Activated effector memory CD4-positive, alpha-beta T cell treated with anti-CD3 and anti-CD28 coated beads, Interleukin-2, amount 50 U/mL, for 16 hours (primary cell): ENCODE data around the gene CTBP2.
"Not testable (repeated sequence)": the region's sequence is repeated elsewhere in the genome, so short reads cannot be mapped to it uniquely, and the experiment has no call there.

Experiments used
- DNase-seq: peaks from one replicate; pipeline ENCODE4 v3.0.0-alpha.2; 2020

Gene CTBP2

DNA sequence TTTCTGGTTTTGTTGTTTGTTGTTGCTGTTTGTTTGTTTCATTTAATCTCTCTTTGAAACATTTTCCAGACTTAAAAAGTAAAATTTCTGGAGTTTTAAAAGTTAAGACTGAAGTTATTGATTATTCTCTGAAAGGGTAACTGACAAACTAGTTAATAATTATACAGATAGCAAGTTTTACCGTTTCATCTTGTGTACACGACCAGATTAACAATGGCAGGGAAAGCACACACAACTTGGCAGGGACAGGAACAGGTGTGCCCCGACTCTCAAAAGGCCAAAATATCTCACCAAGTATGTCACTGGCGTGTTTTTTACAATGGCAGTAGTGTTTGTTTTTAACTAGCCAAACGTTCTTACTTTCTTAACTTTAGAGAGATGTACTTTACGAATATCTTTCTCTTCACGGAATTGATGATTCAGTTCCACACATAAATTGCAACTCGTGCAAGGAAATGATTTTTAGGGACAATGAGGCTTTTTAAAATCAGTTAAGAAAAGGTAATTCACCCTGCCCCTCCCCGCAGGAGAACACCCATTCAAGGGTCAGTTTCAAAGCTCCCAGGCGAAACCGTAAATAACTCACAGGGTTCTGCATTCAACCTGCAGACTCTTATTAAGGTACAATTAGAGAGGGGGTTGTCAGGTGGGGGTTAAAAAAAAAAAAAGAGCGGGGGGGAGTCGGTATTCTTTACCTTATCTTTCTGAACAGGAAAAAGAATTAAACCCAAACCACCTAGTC, 3.5 kb downstream of the CTBP2 start:
- no peak for DNase-seq

DNA sequence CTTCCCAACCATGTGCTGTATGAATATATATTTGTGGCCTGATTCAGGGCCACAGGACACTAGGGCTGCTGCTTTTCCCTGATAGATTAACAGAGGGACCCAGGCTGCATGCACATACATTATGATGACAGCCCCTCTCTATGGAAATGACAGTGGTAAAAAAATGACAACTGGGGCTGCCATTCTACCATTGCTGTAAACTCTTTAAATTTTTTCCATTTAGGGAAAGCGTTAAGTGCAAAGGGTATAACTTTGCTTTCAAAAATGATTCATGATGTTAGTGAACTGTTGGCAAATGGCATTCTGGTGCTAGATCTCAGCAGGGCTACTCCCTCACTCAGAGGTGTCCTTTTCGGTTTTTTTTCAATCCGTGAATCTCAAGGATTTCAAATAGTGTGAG, 4.2 kb downstream of the CTBP2 start:
- no peak for DNase-seq

DNA sequence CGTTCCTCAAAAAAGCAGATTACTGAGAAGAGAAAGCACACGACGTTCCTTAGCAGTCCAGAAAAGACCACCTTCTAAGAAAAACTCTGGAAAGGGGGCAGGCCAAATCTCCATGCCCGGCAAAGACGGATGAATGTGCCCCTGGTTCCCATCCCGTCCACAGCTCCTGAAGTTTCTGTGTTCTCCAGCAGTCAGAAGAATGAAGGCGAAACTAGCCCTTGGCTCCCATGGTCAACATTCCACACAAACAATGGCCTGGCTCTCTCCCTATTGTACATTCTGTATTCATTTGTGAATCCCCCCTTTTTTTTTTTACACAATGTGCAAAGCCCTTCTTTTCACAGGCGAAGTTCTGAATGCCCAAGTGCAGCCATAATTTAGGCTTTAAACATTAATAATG, 5.3 kb downstream of the CTBP2 start:
- no peak for DNase-seq

DNA sequence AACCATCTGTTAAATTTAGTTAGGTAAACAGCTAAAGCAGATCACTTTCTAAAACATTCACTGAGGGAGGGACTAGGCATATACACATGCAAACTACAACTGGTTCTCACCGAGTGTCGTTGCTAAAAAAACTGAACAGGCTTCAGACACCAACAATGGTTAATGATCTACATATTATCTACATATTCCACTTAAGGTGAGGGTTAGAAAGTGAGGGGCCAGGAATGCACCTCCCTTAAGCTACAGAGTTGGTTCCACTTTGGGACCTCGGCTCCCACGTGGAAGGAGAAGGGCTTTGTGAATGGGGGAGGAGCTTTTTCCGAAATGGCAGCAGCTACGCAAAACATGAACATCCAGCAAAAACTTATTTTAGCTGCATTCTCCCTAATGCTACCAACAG, 5.8 kb downstream of the CTBP2 start:
- no peak for DNase-seq

DNA sequence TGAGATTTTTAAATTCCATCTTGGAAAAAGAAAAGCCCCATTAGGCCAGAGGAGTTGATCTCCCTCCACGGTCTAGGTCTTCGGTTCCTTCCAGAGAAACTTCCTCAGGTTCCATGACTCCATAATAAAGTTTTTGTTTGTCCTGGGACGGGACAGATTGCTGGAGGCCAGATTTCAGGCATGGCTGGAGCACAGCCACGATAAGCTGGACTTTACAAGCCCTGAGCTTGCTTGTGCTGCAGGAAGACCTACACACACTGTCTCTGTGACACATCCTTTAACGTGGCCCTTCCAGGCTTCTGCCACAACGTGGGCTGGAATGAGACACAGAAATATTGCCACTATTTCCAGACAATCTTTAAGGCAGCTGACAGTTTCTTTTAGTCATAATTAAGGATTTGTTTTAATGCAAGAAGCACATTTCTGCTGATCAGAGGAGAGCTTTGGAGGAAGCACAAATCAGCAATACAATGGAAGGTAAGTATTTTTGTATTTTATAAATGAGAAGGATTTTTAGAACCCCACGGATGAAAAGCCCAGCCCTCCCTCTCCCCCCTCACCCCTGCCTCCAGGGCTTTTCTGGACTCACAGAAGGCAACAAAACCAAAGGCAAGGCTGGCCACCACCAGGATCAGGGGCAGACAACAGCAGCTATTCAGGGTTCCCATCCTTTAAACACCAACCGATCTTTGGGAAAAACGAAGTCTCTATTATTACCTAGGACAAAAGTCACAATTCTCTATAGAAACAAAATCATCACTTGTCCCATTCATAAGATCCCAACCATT, 6.5 kb downstream of the CTBP2 start:
- DNase-seq, result no peak

DNA sequence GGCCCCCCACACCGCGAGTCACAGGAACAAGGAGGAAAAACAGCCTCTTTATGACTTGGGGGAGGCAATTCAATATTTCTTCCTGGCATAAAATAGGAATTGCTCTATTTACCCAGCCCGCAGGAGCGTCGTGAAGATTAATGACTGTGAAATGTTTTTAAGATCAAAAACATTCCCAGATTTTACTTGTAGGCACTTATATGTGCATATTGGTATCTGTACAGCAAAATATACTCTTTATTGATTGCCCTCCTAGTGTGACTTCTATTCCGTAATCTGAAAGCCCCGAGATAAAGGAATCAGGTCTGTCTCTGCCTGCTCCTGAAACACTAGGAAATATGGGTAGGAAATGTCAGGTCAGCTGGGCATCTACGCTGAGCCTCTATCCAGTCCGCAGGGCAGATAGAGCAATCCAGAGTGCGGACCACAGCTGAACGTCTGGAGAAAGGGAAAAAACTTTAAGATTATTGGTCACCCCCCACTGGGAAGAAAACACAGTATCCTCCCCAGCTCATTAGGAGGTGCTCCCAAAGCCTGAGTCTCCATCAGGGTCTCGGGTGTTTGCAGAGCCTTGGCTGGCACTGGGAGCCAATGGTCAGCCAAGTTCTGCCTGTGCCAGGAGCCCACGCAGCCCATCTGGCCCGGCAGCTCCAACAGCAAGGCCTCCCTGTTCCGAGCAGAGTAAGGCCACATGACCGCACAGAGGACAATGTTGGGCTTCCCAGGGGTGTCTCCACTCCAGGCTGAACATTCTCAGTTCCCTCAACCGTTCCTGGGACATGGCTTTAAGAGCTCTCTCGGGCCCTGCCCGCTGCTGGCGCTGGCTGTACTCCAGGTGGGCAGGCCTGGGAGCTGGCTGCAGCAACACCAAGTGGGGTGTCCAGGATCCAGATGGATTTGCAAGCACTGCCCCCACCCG, 7.7 kb downstream of the CTBP2 start:
- DNase-seq, result no peak

DNA sequence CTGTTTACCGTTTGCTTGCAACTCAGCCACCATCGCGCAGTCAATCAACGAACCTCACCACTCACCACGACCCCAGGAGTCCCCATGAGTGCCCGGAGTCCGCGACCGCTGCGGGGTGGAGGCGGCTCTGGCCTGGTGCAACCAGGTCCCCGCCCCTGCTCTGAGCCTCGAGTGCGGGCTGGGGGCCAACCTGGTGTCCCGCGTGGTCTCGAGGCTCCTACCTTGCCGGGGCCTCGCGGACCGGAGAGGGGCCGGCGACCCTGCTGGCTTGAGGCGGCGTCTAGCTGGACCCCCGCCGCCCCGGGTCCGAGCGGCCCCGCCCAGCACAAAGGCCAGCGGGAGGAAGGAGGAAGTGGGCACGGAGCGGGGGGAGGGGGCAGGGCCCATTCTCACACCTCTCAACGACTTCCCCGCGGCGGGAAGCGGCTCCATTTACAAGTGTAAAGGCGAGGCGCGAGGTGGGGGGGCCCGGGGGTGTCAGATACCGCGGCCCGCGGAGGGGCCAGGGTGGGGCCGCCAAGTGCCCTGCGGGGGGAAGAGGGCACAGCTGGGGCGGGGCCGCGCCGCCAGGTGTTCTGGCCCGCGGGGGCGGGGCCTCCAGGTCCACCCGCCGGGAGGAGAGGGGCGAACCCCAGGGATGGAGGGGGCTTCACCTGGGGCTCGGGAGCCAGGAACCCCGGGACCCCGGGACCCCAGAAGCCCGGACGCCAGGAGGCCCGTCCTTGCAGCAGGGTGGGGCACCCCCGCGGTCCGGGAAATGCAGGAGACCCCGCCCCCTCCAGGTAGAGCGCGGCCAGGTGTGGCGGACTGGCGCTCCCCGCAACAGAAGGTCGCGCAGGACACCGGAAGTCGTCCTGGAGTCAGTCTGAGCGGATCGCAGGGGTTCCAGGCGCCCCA, 8.6 kb downstream of the CTBP2 start:
- no peak for DNase-seq

DNA sequence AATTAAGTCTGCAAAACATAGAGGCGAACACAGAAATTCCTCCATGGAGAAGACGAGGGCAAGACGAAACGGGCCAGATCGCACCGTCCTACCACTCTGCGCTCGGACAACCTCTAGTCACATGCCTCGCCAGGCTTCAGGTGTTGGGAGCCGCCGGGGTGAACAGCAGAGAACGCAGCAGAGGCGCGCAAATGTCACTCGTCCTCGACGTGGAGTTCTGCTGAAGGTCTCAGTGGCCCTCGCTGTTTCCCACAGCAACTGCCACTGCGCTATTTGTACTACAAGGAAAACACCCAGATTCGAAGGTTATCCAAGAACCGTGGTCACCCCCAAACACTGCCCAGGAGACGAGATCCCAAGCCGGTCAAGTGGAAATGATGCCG, 9.2 kb downstream of the CTBP2 start:
- DNase-seq, result no peak

DNA sequence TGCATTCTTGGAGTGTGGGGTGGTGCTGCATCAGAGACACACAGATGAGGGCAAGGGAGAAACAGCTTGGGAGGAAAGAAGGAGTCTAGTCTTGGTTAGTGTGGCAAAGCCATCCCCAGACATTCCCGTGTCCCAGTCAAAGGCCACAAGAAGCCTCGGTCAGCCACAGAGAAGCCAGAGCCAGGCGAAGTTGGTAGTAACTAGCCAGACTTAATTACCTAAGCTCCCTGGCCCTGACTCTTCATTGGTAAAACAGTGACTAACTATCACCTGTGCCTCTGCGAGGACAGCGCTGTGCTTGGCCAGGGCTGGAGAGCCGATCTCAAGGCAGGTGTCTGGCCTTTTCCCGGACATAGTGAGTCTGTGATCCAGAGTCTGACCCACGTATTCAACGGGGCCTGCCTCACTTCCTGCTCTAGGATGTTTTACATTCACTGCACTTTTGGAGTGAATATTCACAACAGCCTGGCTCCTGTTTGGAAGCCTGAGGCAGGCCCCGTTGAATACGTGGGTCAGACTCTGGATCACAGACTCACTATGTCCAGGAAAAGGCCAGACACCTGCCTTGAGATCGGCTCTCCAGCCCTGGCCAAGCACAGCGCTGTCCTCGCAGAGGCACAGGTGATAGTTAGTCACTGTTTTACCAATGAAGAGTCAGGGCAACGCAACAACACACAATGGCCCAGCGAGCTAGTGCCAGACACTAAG, 9.8 kb downstream of the CTBP2 start:
- DNase-seq, result not testable (repeated sequence)

DNA sequence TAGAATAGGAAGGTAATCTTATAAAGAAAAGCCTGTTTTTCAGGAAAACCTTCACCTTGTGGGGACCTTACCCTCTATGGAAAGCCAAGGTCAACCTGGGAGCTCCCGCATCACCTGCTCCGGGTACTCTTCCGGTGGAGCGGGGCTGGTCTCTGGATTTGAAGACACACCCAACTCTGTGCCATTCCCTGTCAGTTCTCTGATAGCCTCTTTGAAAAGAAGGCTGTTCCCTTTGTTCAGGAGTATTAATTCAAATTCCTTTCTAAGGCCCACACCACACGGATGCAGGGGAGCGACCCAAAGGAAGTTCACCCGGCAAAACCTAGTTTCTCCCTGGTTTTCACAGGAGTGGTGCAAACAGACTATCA, 10.7 kb downstream of the CTBP2 start:
- DNase-seq, result no peak

DNA sequence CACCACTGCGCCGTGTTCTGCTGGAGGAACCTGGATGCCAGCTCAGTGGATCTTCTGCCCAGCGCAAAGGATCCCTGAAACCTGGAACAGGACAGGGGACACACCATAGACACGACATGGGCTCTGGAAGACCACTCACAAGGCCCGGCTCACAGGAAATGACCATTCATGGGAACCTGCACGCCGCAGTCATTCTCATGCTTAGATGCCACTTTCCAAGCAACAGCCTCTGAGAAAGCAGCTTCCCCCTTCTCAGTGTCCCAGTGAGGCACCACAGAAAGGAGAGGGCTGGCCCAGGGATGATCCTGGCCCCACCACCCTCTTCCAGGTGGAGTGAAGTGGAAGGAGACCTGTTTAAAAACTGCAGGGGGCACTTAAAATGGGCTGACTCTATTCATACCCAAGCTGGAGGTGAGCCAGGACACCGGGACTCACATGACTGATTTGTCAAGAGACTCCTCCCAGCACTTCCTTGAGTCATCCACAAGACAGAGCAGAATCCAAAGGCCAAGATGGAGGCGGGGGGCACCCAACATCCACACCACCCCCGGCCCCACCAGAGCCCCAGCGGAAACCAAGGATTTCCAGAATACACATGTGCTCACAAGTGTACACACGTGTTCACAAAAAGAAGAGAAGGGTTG, 11.2 kb downstream of the CTBP2 start:
- no peak for DNase-seq

DNA sequence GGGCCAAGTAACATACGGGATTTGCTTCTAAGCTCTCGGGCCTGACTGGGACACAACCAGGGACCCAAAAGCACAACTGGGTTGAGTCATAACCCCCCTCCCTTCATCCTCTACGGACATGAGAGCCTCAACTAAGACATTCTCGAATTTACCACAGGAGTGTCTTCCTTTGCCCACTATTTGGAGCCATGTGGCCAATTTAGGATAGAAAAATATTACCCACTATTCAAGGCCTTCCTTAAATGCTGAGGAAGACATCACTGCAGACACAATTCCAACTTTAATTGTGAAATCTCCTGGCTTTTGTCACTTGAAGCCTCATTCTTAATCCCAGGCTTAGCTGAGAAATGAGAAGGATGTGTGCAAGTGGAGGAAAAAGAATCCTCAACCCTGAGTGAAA, 11.8 kb downstream of the CTBP2 start:
- DNase-seq, result peak; percentile 12

DNA sequence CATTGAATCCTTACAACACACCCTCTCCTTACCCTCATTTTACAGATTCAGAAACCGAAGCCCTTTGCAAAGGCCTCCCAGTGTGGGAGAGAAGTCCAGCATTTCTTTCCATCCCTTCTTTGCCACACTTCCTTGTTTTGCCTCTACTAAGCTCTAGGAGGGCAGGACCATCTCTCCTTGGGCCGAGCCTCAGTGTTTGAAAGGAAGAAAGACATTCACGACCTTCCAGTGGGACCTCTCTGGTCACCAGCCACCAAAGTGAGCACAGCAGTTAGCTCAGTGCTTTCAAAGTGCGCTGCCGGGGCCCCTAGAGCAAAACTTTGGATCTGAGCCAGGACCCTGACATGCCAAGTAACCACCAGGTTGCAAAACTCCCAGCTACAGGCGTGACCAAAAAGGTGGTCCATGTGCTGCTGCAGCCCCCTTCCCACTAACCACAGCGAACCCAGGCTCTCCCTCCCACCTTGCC, 12.4 kb downstream of the CTBP2 start:
- DNase-seq, result peak; percentile 34

DNA sequence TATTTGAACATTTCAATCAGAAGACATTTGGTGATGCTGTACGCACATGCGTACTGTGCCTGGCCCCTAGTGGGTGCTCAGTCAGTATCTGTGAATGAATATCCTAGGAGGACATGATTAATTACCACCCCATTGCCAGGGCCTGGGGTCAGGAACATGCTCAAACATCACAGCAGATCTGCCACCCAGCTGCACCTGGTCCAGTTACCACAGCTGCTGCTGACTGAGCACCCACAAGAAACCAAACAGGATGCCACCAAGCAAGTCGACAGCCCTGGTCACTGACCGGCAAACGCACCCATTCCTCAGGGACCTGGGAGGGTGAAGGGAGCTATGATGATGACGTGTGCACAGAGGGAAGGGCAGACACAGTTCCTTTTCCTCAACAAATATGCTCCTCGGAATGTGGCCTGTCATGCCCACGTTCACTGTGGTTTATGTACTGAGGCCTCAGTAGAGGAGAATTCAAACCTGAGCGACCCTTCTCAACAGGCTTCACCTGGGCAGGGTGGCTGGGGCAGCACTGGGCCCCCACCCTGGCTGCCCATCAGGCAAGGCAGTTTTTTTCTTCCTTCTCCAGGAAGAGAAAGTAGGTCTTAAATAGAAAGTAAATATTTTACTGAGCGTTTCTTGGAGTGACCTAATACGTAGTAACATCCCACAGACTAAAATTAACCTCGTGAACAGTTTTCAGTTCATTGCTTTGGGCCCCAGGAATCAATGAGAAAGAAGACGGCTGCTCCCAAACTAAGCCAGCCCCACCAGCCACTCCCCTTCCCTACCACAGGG, 13.4 kb downstream of the CTBP2 start:
- no peak for DNase-seq

DNA sequence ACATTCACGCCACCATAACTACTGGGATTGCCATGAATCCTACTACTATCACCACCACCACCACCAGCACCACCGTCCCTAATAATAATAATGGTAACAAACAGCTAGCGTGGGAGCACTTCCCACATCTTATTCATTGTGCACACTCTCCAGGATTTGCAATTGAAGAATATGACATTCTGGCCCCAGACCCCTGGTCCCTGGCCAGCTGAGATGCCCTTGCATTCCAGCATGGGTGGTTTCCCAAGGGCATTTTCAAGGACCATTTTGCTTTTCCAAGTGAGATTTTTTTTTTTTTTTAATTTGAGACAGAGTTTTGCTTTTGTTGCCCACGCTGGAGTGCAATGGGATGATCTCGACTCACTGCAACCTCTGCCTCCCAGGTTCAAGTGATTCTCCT, 14.7 kb downstream of the CTBP2 start:
- no peak for DNase-seq

DNA sequence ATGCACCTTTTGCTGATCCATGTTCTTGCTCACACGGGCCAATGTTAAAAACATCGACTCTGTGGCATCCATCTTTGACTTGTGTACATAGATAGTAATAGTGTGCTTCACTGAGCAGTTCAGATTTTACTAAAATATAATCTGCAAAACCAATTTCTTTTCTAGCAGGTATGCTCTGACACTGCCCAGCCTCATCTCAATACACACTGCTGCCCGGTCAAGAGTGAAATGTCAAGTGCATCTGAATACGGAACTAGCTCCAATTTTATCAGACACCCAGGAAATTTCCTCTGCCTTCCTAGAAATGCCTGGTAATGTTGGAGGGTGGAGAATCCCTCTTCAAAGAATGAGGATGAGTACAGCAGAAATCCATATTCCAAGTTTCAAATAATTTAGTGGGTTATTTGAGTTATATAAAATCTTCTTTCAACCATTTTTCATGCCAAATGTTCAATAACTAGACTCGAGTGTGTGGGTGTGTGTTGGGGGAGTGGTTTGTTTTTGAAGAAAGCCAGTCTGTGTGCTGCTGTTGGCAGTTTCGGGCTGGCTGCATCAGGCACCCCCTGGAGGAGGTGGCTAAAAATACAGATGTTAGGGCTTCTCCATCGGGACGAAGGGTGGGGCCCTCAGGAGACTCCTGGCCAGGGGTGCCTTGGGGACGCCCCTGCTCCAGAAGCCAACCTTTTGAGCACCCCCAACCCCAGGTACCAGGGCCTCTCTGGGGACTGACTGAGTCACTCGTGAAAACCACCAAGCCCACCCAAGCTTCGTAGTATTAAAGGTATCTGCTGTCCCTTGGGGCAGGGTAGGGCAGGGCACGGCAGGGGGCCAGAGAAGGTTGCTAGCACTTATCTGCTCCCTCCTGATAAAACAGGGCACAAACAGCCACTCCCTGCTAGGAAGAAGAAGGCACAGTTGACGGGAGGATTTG, 15.4 kb downstream of the CTBP2 start:
- no peak for DNase-seq

DNA sequence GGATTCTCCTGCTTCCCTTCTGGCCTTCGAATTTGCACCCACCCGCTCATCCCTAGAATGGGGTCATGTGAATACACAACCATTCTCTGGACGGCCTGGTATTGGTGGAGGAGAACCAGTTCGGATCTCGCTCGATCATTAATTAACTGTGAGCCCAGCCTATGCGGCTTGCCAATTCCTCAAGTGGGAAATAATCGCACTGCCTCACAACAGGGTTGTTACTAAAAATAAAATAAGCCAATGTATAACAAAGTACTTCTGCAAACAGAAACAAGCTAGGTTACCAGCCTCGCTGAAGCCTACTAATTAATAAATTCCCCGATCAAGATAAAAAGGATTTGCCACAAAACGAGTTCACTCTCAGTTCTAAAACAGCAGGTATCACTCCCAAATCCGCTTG, 16.2 kb downstream of the CTBP2 start:
- no peak for DNase-seq

DNA sequence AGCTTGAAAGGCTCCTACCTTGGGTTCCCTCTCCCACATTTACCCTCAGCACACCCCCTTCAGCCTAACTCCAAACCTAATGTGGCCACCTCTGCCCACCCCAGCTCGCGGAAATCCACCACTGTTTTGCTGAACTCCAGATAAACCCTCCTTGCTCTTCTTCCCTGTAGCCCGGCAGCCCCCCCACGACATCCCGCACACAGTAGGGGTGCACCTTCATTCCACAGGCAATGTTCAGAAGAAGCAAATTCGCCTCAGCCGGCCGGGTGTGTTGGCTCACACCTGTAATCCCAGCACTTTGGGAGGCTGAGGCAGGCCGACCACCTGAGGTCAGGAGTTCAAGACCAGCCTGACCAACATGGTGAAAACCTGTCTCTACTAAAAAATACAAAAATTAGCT, 17.4 kb downstream of the CTBP2 start:
- DNase-seq, result no peak

DNA sequence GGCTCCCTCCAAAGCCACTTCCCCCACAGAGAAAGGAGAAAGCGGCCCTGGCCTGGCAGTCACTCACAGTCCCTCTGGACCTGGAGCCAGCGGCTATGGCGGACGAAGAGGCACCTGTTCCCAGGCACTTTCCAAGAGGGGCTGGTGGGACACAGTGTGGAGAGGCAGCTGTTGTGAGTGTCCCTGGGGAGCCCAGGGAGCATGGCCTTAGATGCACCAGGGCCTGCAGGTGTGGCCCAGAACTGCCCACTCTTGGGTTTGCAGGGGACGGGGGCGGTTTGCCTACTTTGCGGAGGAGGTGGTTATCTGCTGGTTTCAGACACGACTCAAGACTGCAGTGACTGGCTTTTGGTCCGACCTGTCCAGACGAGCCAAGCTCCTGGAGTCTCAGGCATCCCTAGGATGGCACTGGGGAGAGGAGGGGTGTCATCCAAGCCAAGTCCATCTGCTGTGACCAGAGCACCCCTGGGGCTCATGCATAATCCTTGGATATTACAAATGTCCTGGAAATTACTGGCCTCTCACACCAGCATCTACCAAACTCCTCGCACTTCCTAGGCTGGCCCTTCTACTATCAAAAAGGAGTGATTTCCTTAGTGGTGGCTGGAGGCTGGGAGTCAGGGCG, 18.4 kb downstream of the CTBP2 start:
- no peak for DNase-seq
